Liver (tissue), 10 donors: Measurements from ENCODE around the gene GLI3. TPM values are rescaled to one million over a fixed set of nuclear protein-coding genes. Genes with fewer than 3 reads are reported as not detected.

Source experiments
- DNase-seq: peaks from one replicate; pipeline ENCODE4 v3.0.0-alpha.2; 2017; ENCODE audit warnings: low spot score
- H3K27ac ChIP-seq, 2 donors: one replicate each; pipeline ENCODE4 v1.7.0; 2013; ENCODE audit warnings: inconsistent platforms in 2 of 2, low read length in 2 of 2, control low read depth in 1 of 2, low read depth in 1 of 2, mild to moderate bottlenecking in 1 of 2
- H3K27me3 ChIP-seq, 4 donors: one replicate each; pipeline versions ENCODE4 v1.6.1 to v1.7.0; 2013; ENCODE audit warnings: low read length in 3 of 4, inconsistent platforms in 1 of 4, mild to moderate bottlenecking in 1 of 4, moderate library complexity in 1 of 4; ENCODE audit not compliant: control insufficient read depth in 4 of 4, insufficient read depth in 4 of 4
- H3K36me3 ChIP-seq, 4 donors: one replicate each; pipeline versions ENCODE4 v1.6.1 to v1.7.0; 2013; ENCODE audit warnings: low read length in 3 of 4, mild to moderate bottlenecking in 3 of 4, low read depth in 1 of 4, moderate library complexity in 1 of 4; ENCODE audit not compliant: control insufficient read depth in 4 of 4, insufficient read depth in 3 of 4
- H3K4me1 ChIP-seq, 4 donors: one replicate each; pipeline versions ENCODE4 v1.6.1 to v1.7.0; 2013; ENCODE audit warnings: low read length in 3 of 4, mild to moderate bottlenecking in 3 of 4, moderate library complexity in 1 of 4; ENCODE audit not compliant: control insufficient read depth in 4 of 4, insufficient read depth in 4 of 4
- H3K4me3 ChIP-seq, 3 donors: one replicate each; pipeline versions ENCODE4 v1.6.1 to v1.7.0; 2013; ENCODE audit warnings: low read length in 3 of 3, control low read depth in 1 of 3, low read depth in 1 of 3, mild to moderate bottlenecking in 1 of 3
- H3K9ac ChIP-seq, 2 donors: one replicate each; pipeline ENCODE4 v1.7.0; 2013; ENCODE audit warnings: low read length in 2 of 2, mild to moderate bottlenecking in 2 of 2, moderate library complexity in 2 of 2, control low read depth in 1 of 2, low read depth in 1 of 2
- H3K9me3 ChIP-seq, 4 donors: one replicate each; pipeline versions ENCODE4 v1.6.1 to v1.7.0; 2013; ENCODE audit warnings: low read length in 3 of 4; ENCODE audit not compliant: control insufficient read depth in 4 of 4
- FOXA1 ChIP-seq: IDR thresholded peaks from 2 replicates; pipeline ENCODE4 v1.6.1; 2016; ENCODE audit warnings: antibody characterized with exemption
- FOXA2 ChIP-seq: IDR thresholded peaks from 2 replicates; pipeline ENCODE4 v1.6.1; 2016; ENCODE audit warnings: antibody characterized with exemption
- HNF4A ChIP-seq, 2 donors: conservative IDR thresholded peaks; 2 replicates each; pipeline ENCODE4 v1.6.1; 2016; ENCODE audit warnings: antibody characterized with exemption in 2 of 2, mild to moderate bottlenecking in 2 of 2
- JUND ChIP-seq, 2 donors: IDR thresholded peaks; 2 replicates each; pipeline ENCODE4 v1.6.1; 2016; ENCODE audit warnings: antibody characterized with exemption in 2 of 2
- NR2F2 ChIP-seq: IDR thresholded peaks from 2 replicates; pipeline ENCODE4 v1.6.1; 2016; ENCODE audit warnings: antibody characterized with exemption
- RAD21 ChIP-seq, 2 donors: IDR thresholded peaks; 2 replicates each; pipeline ENCODE4 v1.6.1; 2016; ENCODE audit warnings: antibody characterized with exemption in 2 of 2, mild to moderate bottlenecking in 2 of 2
- RXRA ChIP-seq, 2 donors: IDR thresholded peaks; 2 replicates each; pipeline ENCODE4 v1.6.1; 2017 to 2018; ENCODE audit warnings: antibody characterized with exemption in 2 of 2, mild to moderate bottlenecking in 1 of 2
- SP1 ChIP-seq: IDR thresholded peaks from 2 replicates; pipeline ENCODE4 v1.6.1; 2018; ENCODE audit warnings: antibody characterized with exemption, mild to moderate bottlenecking
- TAF1 ChIP-seq: conservative IDR thresholded peaks from 2 replicates; pipeline ENCODE4 v1.6.1; 2016; ENCODE audit warnings: antibody characterized with exemption, mild to moderate bottlenecking
- WGBS: extraction: QIAGEN DNeasy Blood & Tissue Kit; methylation state at CpG from one replicate; pipeline ENCODE4 v1.1.7; 2013; 5-methylcytosine and 5-hydroxymethylcytosine counted together
- polyA plus RNA-seq, 2 donors: library from polyadenylated mRNA; stranded (reverse) in 1 of 2; unstranded in 1 of 2; fragments of 200-250 nt in 1 of 2; fragments of >200 nt in 1 of 2; fragmentation: Nextera tagmentation in 1 of 2; extraction: Ambion mirVana in 1 of 2; gene quantifications; one replicate each; pipeline versions ENCODE4 v1.2.1 to v1.2.3, GENCODE V29; 2013 to 2015
- small RNA-seq: library from RNA; depleted of rRNA; stranded (forward); fragments of <200 nt; gene quantifications from one replicate; pipeline ENCODE3, GENCODE V24; 2014
- total RNA-seq, 2 donors: library from RNA; depleted of rRNA; stranded (reverse); fragments of >200 nt; gene quantifications; one replicate each; pipeline ENCODE4 v1.2.3, GENCODE V29; 2014
- TF ChIP-seq, protein P1 (sequence below): IDR thresholded peaks from 2 replicates; pipeline ENCODE4 v1.6.1; 2016; ENCODE audit warnings: antibody characterized with exemption
- TF ChIP-seq, protein P2 (sequence below): IDR thresholded peaks from 2 replicates; pipeline ENCODE4 v1.6.1; 2016; ENCODE audit warnings: antibody characterized with exemption
- TF ChIP-seq, protein P3 (sequence below): IDR thresholded peaks from 2 replicates; pipeline ENCODE4 v1.6.1; 2016; ENCODE audit warnings: antibody characterized with exemption, mild to moderate bottlenecking
- TF ChIP-seq, protein P4 (sequence below): fragments of 150-350 bp; IDR thresholded peaks from 2 replicates; pipeline ENCODE4 v1.5.1; 2017; ENCODE audit warnings: improper control_type of control experiment, low read depth, low read length; ENCODE audit not compliant: missing input control
- donor health status: healthy.
- donor health status: healthy.
- donor health status: healthy.
- donor health status: healthy.
- donor health status: healthy.

GLI3 gene
- total and polyA plus RNA-seq, 4 donors, result 0.09 to 0.42 (median 0.26) TPM

DNA sequence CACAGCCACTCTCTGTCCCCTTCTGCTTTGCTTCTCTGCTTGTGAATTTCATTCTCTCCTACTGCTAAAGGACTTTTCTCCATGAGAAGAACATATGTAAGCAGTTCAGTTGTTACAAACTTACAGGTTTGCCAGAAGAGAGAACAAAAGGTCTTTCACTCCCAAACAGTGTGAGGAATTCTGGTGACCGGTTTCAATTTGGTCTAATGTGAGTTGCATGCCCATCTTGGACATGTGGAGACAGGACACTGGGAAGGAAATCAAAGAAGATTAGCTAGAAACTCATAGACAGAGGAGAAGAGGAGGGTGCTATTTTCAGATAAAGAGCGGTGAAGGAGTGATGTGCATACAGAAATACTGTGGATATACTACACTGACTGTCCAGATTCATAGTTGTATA is 324.6 kb downstream of the GLI3 start:
- 86% methylated on average over 2 of the region's 2 CpGs for WGBS

GRCh38 chr7:41911792-41912191 is 325.2 kb downstream of the GLI3 start:
- Histone ChIP-seq H3K27ac (no peak overlapping the region), H3K4me1 (no peaks in the 10 kb centered on the region), H3K4me3 (no peak overlapping the region), H3K27me3 (peaks cover 0 to 3% (median 0%) of the 10 kb centered on the region in 4 donors), H3K9ac (no peak overlapping the region), H3K9me3 (no peaks in the 10 kb centered on the region), H3K36me3 (no peaks in the 10 kb centered on the region)
- WGBS, result 90% methylated on average over 2 of the region's 2 CpGs
- no peak for TF ChIP-seq RAD21 (IDR thresholded peaks at IDR 0.05)
- TF ChIP-seq, protein P1, sequence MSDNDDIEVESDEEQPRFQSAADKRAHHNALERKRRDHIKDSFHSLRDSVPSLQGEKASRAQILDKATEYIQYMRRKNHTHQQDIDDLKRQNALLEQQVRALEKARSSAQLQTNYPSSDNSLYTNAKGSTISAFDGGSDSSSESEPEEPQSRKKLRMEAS, result no peak
- TF ChIP-seq, protein P2, sequence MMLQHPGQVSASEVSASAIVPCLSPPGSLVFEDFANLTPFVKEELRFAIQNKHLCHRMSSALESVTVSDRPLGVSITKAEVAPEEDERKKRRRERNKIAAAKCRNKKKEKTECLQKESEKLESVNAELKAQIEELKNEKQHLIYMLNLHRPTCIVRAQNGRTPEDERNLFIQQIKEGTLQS, result no peak
- no peak for TF ChIP-seq FOXA1
- TF ChIP-seq RXRA (IDR thresholded peaks at IDR 0.05), result no peak
- TF ChIP-seq SP1, result no peak
- no peak for TF ChIP-seq FOXA2
- TF ChIP-seq, protein P3, sequence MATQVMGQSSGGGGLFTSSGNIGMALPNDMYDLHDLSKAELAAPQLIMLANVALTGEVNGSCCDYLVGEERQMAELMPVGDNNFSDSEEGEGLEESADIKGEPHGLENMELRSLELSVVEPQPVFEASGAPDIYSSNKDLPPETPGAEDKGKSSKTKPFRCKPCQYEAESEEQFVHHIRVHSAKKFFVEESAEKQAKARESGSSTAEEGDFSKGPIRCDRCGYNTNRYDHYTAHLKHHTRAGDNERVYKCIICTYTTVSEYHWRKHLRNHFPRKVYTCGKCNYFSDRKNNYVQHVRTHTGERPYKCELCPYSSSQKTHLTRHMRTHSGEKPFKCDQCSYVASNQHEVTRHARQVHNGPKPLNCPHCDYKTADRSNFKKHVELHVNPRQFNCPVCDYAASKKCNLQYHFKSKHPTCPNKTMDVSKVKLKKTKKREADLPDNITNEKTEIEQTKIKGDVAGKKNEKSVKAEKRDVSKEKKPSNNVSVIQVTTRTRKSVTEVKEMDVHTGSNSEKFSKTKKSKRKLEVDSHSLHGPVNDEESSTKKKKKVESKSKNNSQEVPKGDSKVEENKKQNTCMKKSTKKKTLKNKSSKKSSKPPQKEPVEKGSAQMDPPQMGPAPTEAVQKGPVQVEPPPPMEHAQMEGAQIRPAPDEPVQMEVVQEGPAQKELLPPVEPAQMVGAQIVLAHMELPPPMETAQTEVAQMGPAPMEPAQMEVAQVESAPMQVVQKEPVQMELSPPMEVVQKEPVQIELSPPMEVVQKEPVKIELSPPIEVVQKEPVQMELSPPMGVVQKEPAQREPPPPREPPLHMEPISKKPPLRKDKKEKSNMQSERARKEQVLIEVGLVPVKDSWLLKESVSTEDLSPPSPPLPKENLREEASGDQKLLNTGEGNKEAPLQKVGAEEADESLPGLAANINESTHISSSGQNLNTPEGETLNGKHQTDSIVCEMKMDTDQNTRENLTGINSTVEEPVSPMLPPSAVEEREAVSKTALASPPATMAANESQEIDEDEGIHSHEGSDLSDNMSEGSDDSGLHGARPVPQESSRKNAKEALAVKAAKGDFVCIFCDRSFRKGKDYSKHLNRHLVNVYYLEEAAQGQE, result no peak
- TF ChIP-seq, protein P4, sequence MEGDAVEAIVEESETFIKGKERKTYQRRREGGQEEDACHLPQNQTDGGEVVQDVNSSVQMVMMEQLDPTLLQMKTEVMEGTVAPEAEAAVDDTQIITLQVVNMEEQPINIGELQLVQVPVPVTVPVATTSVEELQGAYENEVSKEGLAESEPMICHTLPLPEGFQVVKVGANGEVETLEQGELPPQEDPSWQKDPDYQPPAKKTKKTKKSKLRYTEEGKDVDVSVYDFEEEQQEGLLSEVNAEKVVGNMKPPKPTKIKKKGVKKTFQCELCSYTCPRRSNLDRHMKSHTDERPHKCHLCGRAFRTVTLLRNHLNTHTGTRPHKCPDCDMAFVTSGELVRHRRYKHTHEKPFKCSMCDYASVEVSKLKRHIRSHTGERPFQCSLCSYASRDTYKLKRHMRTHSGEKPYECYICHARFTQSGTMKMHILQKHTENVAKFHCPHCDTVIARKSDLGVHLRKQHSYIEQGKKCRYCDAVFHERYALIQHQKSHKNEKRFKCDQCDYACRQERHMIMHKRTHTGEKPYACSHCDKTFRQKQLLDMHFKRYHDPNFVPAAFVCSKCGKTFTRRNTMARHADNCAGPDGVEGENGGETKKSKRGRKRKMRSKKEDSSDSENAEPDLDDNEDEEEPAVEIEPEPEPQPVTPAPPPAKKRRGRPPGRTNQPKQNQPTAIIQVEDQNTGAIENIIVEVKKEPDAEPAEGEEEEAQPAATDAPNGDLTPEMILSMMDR, result no peak
- TF ChIP-seq JUND (IDR thresholded peaks at IDR 0.05), result no peak
- TF ChIP-seq NR2F2, result no peak
- no peak for TF ChIP-seq TAF1
- TF ChIP-seq HNF4A (conservative IDR thresholded peaks at IDR 0.05), result no peak
- DNase-seq, result no peak

More for the DNA sequence above, 324.6 kb downstream of the GLI3 start:
- TF ChIP-seq, protein P1, result no peak
- H3K4me1 ChIP-seq, result no peaks in the 10 kb centered on the region
- no peak overlapping the region for H3K4me3 ChIP-seq
- DNase-seq, result no peak
- H3K27ac ChIP-seq, result no peak overlapping the region
- no peaks in the 10 kb centered on the region for H3K9me3 ChIP-seq
- no peak overlapping the region for H3K9ac ChIP-seq
- H3K36me3 ChIP-seq, result no peaks in the 10 kb centered on the region
- peaks cover 0 to 3% (median 0%) of the 10 kb centered on the region in 4 donors for H3K27me3 ChIP-seq

Small RNA genes within 50 kb of the gene (small RNA-seq; reads per million reads assigned to genes)
- gene HMGN2P30, result not detected
